ENCODE data around the gene CENPS.
"Not testable (repeated sequence)": the region's sequence is repeated elsewhere in the genome, so short reads cannot be mapped to it uniquely, and the experiment has no call there.

The CENPS gene

GRCh38 chr1:10421637-10422036, 8.6 kb upstream of the CENPS start:
- DNase-seq, result no peak

- DNase-seq, result no peak
Measured at GRCh38 chr1:10424034-10424433, 6.2 kb upstream of the CENPS start.

- no peak for DNase-seq
Measured at GRCh38 chr1:10424651-10425050, 5.6 kb upstream of the CENPS start.

GRCh38 chr1:10425826-10426534, 4.3 kb upstream of the CENPS start:
- not testable (repeated sequence) for DNase-seq

- not testable (repeated sequence) for DNase-seq
Measured at GRCh38 chr1:10426535-10426848, 3.7 kb upstream of the CENPS start.

GRCh38 chr1:10428984-10429383, 1.2 kb upstream of the CENPS start:
- DNase-seq, result no peak

GRCh38 chr1:10429868-10430215, 391 bp upstream of the CENPS start:
- DNase-seq, result no peak

- no peak for DNase-seq
Measured at GRCh38 chr1:10431070-10431730, 967 bp downstream of the CENPS start.

- DNase-seq, result no peak
Measured at GRCh38 chr1:10432910-10433700, 2.9 kb downstream of the CENPS start.

- no peak for DNase-seq
Measured at GRCh38 chr1:10433790-10434189, 3.6 kb downstream of the CENPS start.

GRCh38 chr1:10434590-10434989, 4.4 kb downstream of the CENPS start:
- DNase-seq, result no peak

GRCh38 chr1:10437052-10437451, 6.8 kb downstream of the CENPS start:
- no peak for DNase-seq

- no peak for DNase-seq
Measured at GRCh38 chr1:10438677-10439163, 8.5 kb downstream of the CENPS start.

- DNase-seq, result no peak
Measured at GRCh38 chr1:10440305-10440704, 10.1 kb downstream of the CENPS start.

GRCh38 chr1:10440794-10441193, 10.6 kb downstream of the CENPS start:
- no peak for DNase-seq

GRCh38 chr1:10444248-10444647, 14.0 kb downstream of the CENPS start:
- DNase-seq, result no peak

- no peak for DNase-seq
Measured at GRCh38 chr1:10444795-10445397, 14.7 kb downstream of the CENPS start.

- no peak for DNase-seq
Measured at GRCh38 chr1:10446790-10447422, 16.7 kb downstream of the CENPS start.

- no peak for DNase-seq
Measured at GRCh38 chr1:10449751-10450150, 19.5 kb downstream of the CENPS start, which contains the start of gene CORT. CORT (plus strand) TSS chr1:10450031; CDS start chr1:10450224, 193 bp downstream.

GRCh38 chr1:10450156-10450814, 20.1 kb downstream of the CENPS start:
- DNase-seq, result no peak

- DNase-seq, result no peak
Measured at GRCh38 chr1:10450836-10451235, 20.6 kb downstream of the CENPS start.

- no peak for DNase-seq
Measured at GRCh38 chr1:10451287-10451686, 21.1 kb downstream of the CENPS start.
